HEK293T (cell line): Measurements from ENCODE around the gene PCBP3.

ENCODE experiments used
- CTCF ChIA-PET: fragments of 350-600 bp; formaldehyde crosslinking; extraction: SDS; loops from one replicate; lab custom pipeline; 2021; ENCODE audit warnings: antibody characterized with exemption, inconsistent platforms; lab: Yijun Ruan, JAX
- POLR2A ChIA-PET: fragments of 350-600 bp; formaldehyde crosslinking; extraction: SDS; loops from one replicate; lab custom pipeline; 2020; ENCODE audit warnings: antibody characterized with exemption, inconsistent platforms; lab: Yijun Ruan, JAX
- DNase-seq: peaks from one replicate; pipeline ENCODE4 v3.0.0; 2012; ENCODE audit warnings: mixed read lengths; ENCODE audit errors: extremely low spot score
- ARNT ChIP-seq: fragments of 450-650 bp; IDR thresholded peaks from 2 replicates; pipeline ENCODE4 v1.6.1; 2017; ENCODE audit warnings: mild to moderate bottlenecking
- BHLHE40 ChIP-seq: fragments of 450-650 bp; IDR thresholded peaks from 2 replicates; pipeline ENCODE4 v1.6.1; 2016; ENCODE audit warnings: mild to moderate bottlenecking, moderate library complexity, borderline replicate concordance
- CTBP1 ChIP-seq: fragments of 450-650 bp; IDR thresholded peaks from 2 replicates; pipeline ENCODE4 v1.6.1; 2016; ENCODE audit warnings: borderline replicate concordance
- ELF4 ChIP-seq: fragments of 450-650 bp; IDR thresholded peaks from 2 replicates; pipeline ENCODE4 v1.6.1; 2017; ENCODE audit warnings: antibody characterized with exemption
- FOXA1 ChIP-seq: fragments of 450-650 bp; IDR thresholded peaks from 2 replicates; pipeline ENCODE4 v1.6.1; 2016; ENCODE audit warnings: mild to moderate bottlenecking
- FOXK2 ChIP-seq: fragments of 450-650 bp; IDR thresholded peaks from 2 replicates; pipeline ENCODE4 v1.6.1; 2016; ENCODE audit warnings: mild to moderate bottlenecking
- FOXM1 ChIP-seq: fragments of 450-650 bp; IDR thresholded peaks from 2 replicates; pipeline ENCODE4 v1.6.1; 2017; ENCODE audit warnings: mild to moderate bottlenecking, borderline replicate concordance
- HDGF ChIP-seq: fragments of 450-650 bp; IDR thresholded peaks from 2 replicates; pipeline ENCODE4 v1.6.1; 2017; ENCODE audit warnings: antibody characterized with exemption, borderline replicate concordance
- L3MBTL2 ChIP-seq: fragments of 450-650 bp; conservative IDR thresholded peaks from 2 replicates; pipeline ENCODE4 v1.6.1; 2016; ENCODE audit warnings: mild to moderate bottlenecking
- LEF1 ChIP-seq: fragments of 450-650 bp; IDR thresholded peaks from 2 replicates; pipeline ENCODE4 v1.6.1; 2017; ENCODE audit warnings: mild to moderate bottlenecking, borderline replicate concordance
- NFRKB ChIP-seq: fragments of 450-650 bp; IDR thresholded peaks from 2 replicates; pipeline ENCODE4 v1.6.1; 2016; ENCODE audit warnings: mild to moderate bottlenecking, moderate library complexity
- PKNOX1 ChIP-seq: fragments of 450-650 bp; IDR thresholded peaks from 2 replicates; pipeline ENCODE4 v1.6.1; 2016
- SP1 ChIP-seq: fragments of 450-650 bp; IDR thresholded peaks from 2 replicates; pipeline ENCODE4 v1.6.1; 2017
- SUZ12 ChIP-seq: fragments of 450-650 bp; IDR thresholded peaks from 2 replicates; pipeline ENCODE4 v1.6.1; 2016; ENCODE audit warnings: mild to moderate bottlenecking
- TARDBP ChIP-seq: fragments of 450-650 bp; IDR thresholded peaks from 2 replicates; pipeline ENCODE4 v1.6.1; 2016
- ZNF384 ChIP-seq: fragments of 450-650 bp; IDR thresholded peaks from 2 replicates; pipeline ENCODE4 v1.6.1; 2016

The PCBP3 gene

GRCh38 chr21:45926281-45926680 is 282.8 kb downstream of the PCBP3 start:
- POLR2A ChIA-PET: no interaction called here
- no peak for TF ChIP-seq FOXM1
- TF ChIP-seq ELF4: no peak
- TF ChIP-seq L3MBTL2: no peak
- no peak for TF ChIP-seq FOXK2
- no peak for TF ChIP-seq PKNOX1
- no peak for TF ChIP-seq CTBP1
- TF ChIP-seq NFRKB: no peak
- no peak for TF ChIP-seq FOXA1
- no peak for TF ChIP-seq LEF1
- no peak for TF ChIP-seq BHLHE40
- TF ChIP-seq TARDBP: no peak
- TF ChIP-seq HDGF: no peak
- no peak for TF ChIP-seq SUZ12
- peak; percentile 38 for DNase-seq
- CTCF ChIA-PET: interaction anchor here (0.6 kb wide), 1 partner anchor 224 kb away, joined by 3 read pairs; no protein-coding TSS in a partner anchor

- no peak for DNase-seq
- POLR2A ChIA-PET: no interaction called here
- CTCF ChIA-PET: no interaction called here
- TF ChIP-seq NFRKB (no peak), PKNOX1 (no peak), SUZ12 (no peak), TARDBP (no peak), FOXK2 (no peak), ELF4 (no peak), BHLHE40 (no peak), FOXM1 (no peak), ARNT (no peak), L3MBTL2 (no peak), ZNF384 (no peak), SP1 (no peak)
Observed at GRCh38 chr21:45927032-45927431, 283.5 kb downstream of the PCBP3 start.

GRCh38 chr21:45927851-45928850 is 284.6 kb downstream of the PCBP3 start:
- no peak for TF ChIP-seq L3MBTL2
- TF ChIP-seq CTBP1: no peak
- TF ChIP-seq SP1: no peak
- no peak for TF ChIP-seq FOXM1
- no peak for TF ChIP-seq SUZ12
- no peak for TF ChIP-seq PKNOX1
- TF ChIP-seq HDGF: no peak
- no peak for TF ChIP-seq LEF1
- no peak for TF ChIP-seq TARDBP
- TF ChIP-seq ARNT: no peak
- TF ChIP-seq FOXA1: no peak
- no peak for TF ChIP-seq BHLHE40
- no peak for TF ChIP-seq ZNF384
- no peak for TF ChIP-seq ELF4
- TF ChIP-seq NFRKB: no peak
- TF ChIP-seq FOXK2: no peak
- DNase-seq: no peak
- CTCF ChIA-PET: no interaction called here
- POLR2A ChIA-PET: no interaction called here

- no peak for DNase-seq
- no peak for TF ChIP-seq PKNOX1
Observed at GRCh38 chr21:45929449-45929848, 285.9 kb downstream of the PCBP3 start.

GRCh38 chr21:45930231-45930760 is 286.8 kb downstream of the PCBP3 start:
- CTCF ChIA-PET: no interaction called here
- no peak for TF ChIP-seq TARDBP
- TF ChIP-seq FOXK2: no peak
- no peak for TF ChIP-seq ELF4
- TF ChIP-seq LEF1: no peak
- no peak for TF ChIP-seq SP1
- no peak for TF ChIP-seq NFRKB
- TF ChIP-seq HDGF: no peak
- no peak for TF ChIP-seq ARNT
- DNase-seq: no peak
- POLR2A ChIA-PET: no interaction called here

More at GRCh38 chr21:45929449-45929848, 285.9 kb downstream of the PCBP3 start:
- ChIA-PET CTCF (no interaction called here), POLR2A (no interaction called here)
